PFSK-1 (cell line): ENCODE results near the gene HPCAL1.

Source experiments
- FOXP2 ChIP-seq: optimal IDR thresholded peaks from 2 replicates; pipeline ENCODE3; 2011; ENCODE audit warnings: borderline replicate concordance, control low read depth, inconsistent platforms; ENCODE audit not compliant: insufficient read depth; ENCODE audit errors: extremely low read length, extremely low read depth
- POLR2AphosphoS5 ChIP-seq: IDR thresholded peaks from 2 replicates; pipeline ENCODE4 v1.6.1; 2012; ENCODE audit warnings: low read depth, mild to moderate bottlenecking, control low read depth, low read length, moderate library complexity
- SIN3A ChIP-seq: IDR thresholded peaks from 2 replicates; pipeline ENCODE4 v1.6.1; 2012; ENCODE audit warnings: mild to moderate bottlenecking, low read length, moderate library complexity, borderline replicate concordance; ENCODE audit not compliant: insufficient read depth
- TAF1 ChIP-seq: IDR thresholded peaks from 2 replicates; pipeline ENCODE4 v1.6.1; 2012; ENCODE audit warnings: low read length, control low read depth, borderline replicate concordance; ENCODE audit not compliant: insufficient read depth
- TF ChIP-seq, protein P1 (sequence below), 2 experiments: IDR thresholded peaks; 2 replicates each; pipeline versions ENCODE4 v1.6.1 to v1.8.0; 2011 to 2012; ENCODE audit warnings: low read depth in 2 of 2, low read length in 2 of 2, control low read depth in 1 of 2, inconsistent platforms in 1 of 2, mild to moderate bottlenecking in 1 of 2, moderate library complexity in 1 of 2; ENCODE audit not compliant: insufficient read depth in 1 of 2

The HPCAL1 gene

GRCh38 chr2:10329580-10329879 lies 26.8 kb downstream of the HPCAL1 start:
- TF ChIP-seq FOXP2 (no peak), POLR2AphosphoS5 (no peak), TAF1 (no peak), SIN3A (no peak)
- TF ChIP-seq, protein P1, sequence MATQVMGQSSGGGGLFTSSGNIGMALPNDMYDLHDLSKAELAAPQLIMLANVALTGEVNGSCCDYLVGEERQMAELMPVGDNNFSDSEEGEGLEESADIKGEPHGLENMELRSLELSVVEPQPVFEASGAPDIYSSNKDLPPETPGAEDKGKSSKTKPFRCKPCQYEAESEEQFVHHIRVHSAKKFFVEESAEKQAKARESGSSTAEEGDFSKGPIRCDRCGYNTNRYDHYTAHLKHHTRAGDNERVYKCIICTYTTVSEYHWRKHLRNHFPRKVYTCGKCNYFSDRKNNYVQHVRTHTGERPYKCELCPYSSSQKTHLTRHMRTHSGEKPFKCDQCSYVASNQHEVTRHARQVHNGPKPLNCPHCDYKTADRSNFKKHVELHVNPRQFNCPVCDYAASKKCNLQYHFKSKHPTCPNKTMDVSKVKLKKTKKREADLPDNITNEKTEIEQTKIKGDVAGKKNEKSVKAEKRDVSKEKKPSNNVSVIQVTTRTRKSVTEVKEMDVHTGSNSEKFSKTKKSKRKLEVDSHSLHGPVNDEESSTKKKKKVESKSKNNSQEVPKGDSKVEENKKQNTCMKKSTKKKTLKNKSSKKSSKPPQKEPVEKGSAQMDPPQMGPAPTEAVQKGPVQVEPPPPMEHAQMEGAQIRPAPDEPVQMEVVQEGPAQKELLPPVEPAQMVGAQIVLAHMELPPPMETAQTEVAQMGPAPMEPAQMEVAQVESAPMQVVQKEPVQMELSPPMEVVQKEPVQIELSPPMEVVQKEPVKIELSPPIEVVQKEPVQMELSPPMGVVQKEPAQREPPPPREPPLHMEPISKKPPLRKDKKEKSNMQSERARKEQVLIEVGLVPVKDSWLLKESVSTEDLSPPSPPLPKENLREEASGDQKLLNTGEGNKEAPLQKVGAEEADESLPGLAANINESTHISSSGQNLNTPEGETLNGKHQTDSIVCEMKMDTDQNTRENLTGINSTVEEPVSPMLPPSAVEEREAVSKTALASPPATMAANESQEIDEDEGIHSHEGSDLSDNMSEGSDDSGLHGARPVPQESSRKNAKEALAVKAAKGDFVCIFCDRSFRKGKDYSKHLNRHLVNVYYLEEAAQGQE (IDR thresholded peaks at IDR 0.05; ENCODE audit: insufficient read depth in 1 of 2, low read depth in 2 of 2, low read length in 2 of 2): no peak

- TF ChIP-seq POLR2AphosphoS5 (no peak), TAF1 (no peak), SIN3A (no peak), FOXP2 (no peak)
- TF ChIP-seq, protein P1 (IDR thresholded peaks at IDR 0.05; ENCODE audit: insufficient read depth in 1 of 2, low read depth in 2 of 2, low read length in 2 of 2): no peak
Observed at GRCh38 chr2:10329880-10330699, 27.4 kb downstream of the HPCAL1 start.

GRCh38 chr2:10330700-10331026 lies 28.0 kb downstream of the HPCAL1 start:
- TF ChIP-seq FOXP2 (no peak), SIN3A (no peak), TAF1 (no peak), POLR2AphosphoS5 (no peak)
- TF ChIP-seq, protein P1 (IDR thresholded peaks at IDR 0.05; ENCODE audit: insufficient read depth in 1 of 2, low read depth in 2 of 2, low read length in 2 of 2): no peak

- TF ChIP-seq FOXP2 (no peak), TAF1 (no peak), SIN3A (no peak), POLR2AphosphoS5 (no peak)
- TF ChIP-seq, protein P1 (IDR thresholded peaks at IDR 0.05; ENCODE audit: insufficient read depth in 1 of 2, low read depth in 2 of 2, low read length in 2 of 2): no peak
Observed at GRCh38 chr2:10331027-10331701, 28.5 kb downstream of the HPCAL1 start.
